CD4-positive, alpha-beta T cell (primary cell): ENCODE results near the gene SLC16A13. TPM values are rescaled to one million over a fixed set of nuclear protein-coding genes. Genes with fewer than 3 reads are reported as not detected.

ENCODE experiments used
- ATAC-seq: fragments of 200-7000 bp; cut with Tn5 transposase; one replicate; pipeline ENCODE4 v1.10.0; 2022; ENCODE audit warnings: mild to moderate bottlenecking; ENCODE audit not compliant: poor library complexity
- CTCF ChIA-PET: fragments of 350-600 bp; sonication (Branson Sonifier 250); formaldehyde crosslinking; loops from one replicate; lab custom pipeline; 2021; ENCODE audit warnings: antibody characterized with exemption, inconsistent platforms; lab: Charles Lee
- POLR2A ChIA-PET: fragments of 350-600 bp; sonication (Branson Sonifier 250); formaldehyde crosslinking; loops from one replicate; lab custom pipeline; 2021; ENCODE audit warnings: antibody characterized with exemption, inconsistent platforms; lab: Charles Lee
- DNase-seq, 14 experiments: peaks; one replicate each; pipeline ENCODE4 v3.0.0-alpha.2; 2013 to 2020; ENCODE audit warnings: mixed read lengths in 2 of 14
- H3K27ac ChIP-seq, 2 donors: one replicate each; pipeline versions ENCODE4 v1.5.1 to v1.7.0; 2013; ENCODE audit warnings: low read length in 2 of 2, low read depth in 1 of 2, mild to moderate bottlenecking in 1 of 2
- H3K27me3 ChIP-seq, 2 experiments: 1 replicate in 1 of 2; 2 replicates in 1 of 2; pipeline versions ENCODE4 v1.6.1 to v1.7.0; 2013; ENCODE audit warnings: low read length in 2 of 2, control low read depth in 1 of 2, mild to moderate bottlenecking in 1 of 2, moderate library complexity in 1 of 2; ENCODE audit not compliant: insufficient read depth in 2 of 2, control insufficient read depth in 1 of 2
- H3K36me3 ChIP-seq: one replicate; pipeline ENCODE4 v1.6.1; 2013; ENCODE audit warnings: low read length, control low read depth; ENCODE audit not compliant: insufficient read depth
- H3K4me1 ChIP-seq: one replicate; pipeline ENCODE4 v1.6.1; 2013; ENCODE audit warnings: low read length, control low read depth; ENCODE audit not compliant: insufficient read depth
- H3K4me3 ChIP-seq: one replicate; pipeline ENCODE4 v1.5.1; 2013; ENCODE audit warnings: mild to moderate bottlenecking, low read length, moderate library complexity
- H3K9me3 ChIP-seq, 2 experiments: 1 replicate in 1 of 2; 2 replicates in 1 of 2; pipeline versions ENCODE4 v1.6.1 to v1.7.0; 2013; ENCODE audit warnings: low read length in 2 of 2, mild to moderate bottlenecking in 2 of 2, control low read depth in 1 of 2, moderate library complexity in 1 of 2; ENCODE audit not compliant: control insufficient read depth in 1 of 2, insufficient read depth in 1 of 2
- H3K27ac Mint-ChIP-seq: one replicate; pipeline ENCODE4 v1.8.0; 2020; ENCODE audit warnings: mixed read lengths
- H3K27me3 Mint-ChIP-seq: one replicate; pipeline ENCODE4 v1.8.0; 2021; ENCODE audit warnings: mixed read lengths
- H3K36me3 Mint-ChIP-seq: one replicate; pipeline ENCODE4 v1.8.0; 2021; ENCODE audit warnings: low read depth, mixed read lengths
- H3K4me1 Mint-ChIP-seq: one replicate; pipeline ENCODE4 v1.8.0; 2021; ENCODE audit warnings: low read depth, mixed read lengths
- H3K4me3 Mint-ChIP-seq: one replicate; pipeline ENCODE4 v1.8.0; 2020; ENCODE audit warnings: mild to moderate bottlenecking, mixed read lengths
- H3K9me3 Mint-ChIP-seq: one replicate; pipeline ENCODE4 v1.8.0; 2020; ENCODE audit warnings: mixed read lengths
- intact Hi-C, 2 experiments: fragments of 100-400 bp; cut with DNase I in 1 of 2; cut with micrococcal nuclease in 1 of 2; formaldehyde crosslinking; loops; one replicate each; pipeline versions ENCODE4 v1.15.1 to v1.9.0; 2023 to 2025; cut with DNase I, micrococcal nuclease
- total RNA-seq, 174 experiments: library from RNA in 2 of 174; stranded (reverse) in 2 of 174; gene quantifications; one replicate each; pipeline ENCODE4 v1.2.3 and lab custom pipeline; 2021 to 2026
- TF ChIP-seq, protein P1 (sequence below): fragments of 200-600 bp; IDR thresholded peaks from one replicate; pipeline ENCODE4 v1.8.0; 2022; ENCODE audit warnings: antibody characterized with exemption, mild to moderate bottlenecking

SLC16A13 gene
- total RNA-seq, 2 experiments from 2014 or later, result 2.3 to 2.4 TPM

DNA sequence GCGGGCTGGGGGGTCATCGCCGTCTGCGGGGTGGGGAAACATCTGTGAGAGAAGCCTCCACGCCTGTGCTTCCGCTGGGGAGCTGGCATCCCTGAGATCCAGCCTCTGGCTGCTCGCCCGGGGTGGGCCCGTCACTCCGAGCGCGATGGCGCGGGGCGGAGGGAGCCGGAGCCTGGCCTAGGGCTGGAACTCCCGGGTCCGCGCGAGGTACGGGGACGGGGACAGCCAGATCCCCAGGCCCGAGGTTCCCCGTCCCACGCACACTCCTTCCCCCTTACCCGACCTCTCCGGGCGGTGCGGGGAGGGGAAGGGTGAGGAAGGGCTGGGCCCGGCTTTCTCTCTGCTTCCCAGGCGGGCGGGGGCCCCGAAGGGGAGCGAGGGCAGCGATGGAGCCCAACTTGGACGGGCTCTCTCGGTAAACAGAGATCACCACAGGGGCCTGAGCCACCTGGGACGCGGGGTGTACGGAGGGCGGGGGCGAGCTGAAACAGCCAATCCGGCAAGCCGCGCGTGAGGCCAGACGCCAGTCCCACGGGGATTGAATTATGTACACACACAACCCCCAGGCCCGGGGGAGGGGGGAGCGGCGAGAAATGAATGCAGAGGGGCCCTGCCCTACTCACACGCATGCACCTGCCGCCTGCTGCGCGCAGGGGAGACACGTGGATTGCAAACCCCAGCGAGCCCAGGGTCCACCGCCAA is 7.8 kb downstream of the SLC16A13 start, which contains the start of gene SLC16A11:
SLC16A11 (minus strand) TSS at position 596 of the 702 bp plus-strand sequence; CDS start at position 17, 579 bp downstream.
- DNase-seq (peak in 8 of 14 experiments; percentile 12 to 56 (median 35)), ATAC-seq (peak; percentile 6)
- H3K27ac ChIP-seq, result peak within 1 kb of the TSS in 1 of 2 donors; percentile 15
- Mint-ChIP-seq H3K4me1 (peaks cover 51% of the 10 kb centered on the region), H3K9me3 (no peaks in the 10 kb centered on the region), H3K36me3 (no peaks in the 10 kb centered on the region), H3K27me3 (no peaks in the 10 kb centered on the region), H3K4me3 (peak within 1 kb of the TSS; percentile 86), H3K27ac (peak within 1 kb of the TSS; percentile 92)
- CTCF ChIA-PET, result interaction anchor here (1.0 to 2.5 kb wide), 4 partner anchors 8 to 253 kb away, joined by 3 to 9 read pairs (median 6); a partner anchor contains a TSS
- POLR2A ChIA-PET, result interaction anchor here (1.7 kb wide), 1 partner anchor 8 kb away, joined by 12 read pairs; the partner anchor contains the start of gene SLC16A13
- TF ChIP-seq, protein P1, sequence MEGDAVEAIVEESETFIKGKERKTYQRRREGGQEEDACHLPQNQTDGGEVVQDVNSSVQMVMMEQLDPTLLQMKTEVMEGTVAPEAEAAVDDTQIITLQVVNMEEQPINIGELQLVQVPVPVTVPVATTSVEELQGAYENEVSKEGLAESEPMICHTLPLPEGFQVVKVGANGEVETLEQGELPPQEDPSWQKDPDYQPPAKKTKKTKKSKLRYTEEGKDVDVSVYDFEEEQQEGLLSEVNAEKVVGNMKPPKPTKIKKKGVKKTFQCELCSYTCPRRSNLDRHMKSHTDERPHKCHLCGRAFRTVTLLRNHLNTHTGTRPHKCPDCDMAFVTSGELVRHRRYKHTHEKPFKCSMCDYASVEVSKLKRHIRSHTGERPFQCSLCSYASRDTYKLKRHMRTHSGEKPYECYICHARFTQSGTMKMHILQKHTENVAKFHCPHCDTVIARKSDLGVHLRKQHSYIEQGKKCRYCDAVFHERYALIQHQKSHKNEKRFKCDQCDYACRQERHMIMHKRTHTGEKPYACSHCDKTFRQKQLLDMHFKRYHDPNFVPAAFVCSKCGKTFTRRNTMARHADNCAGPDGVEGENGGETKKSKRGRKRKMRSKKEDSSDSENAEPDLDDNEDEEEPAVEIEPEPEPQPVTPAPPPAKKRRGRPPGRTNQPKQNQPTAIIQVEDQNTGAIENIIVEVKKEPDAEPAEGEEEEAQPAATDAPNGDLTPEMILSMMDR, result no peak
- peak within 1 kb of the TSS; percentile 60 for H3K4me3 ChIP-seq
- peaks cover 0 to 7% of the 10 kb centered on the region in 2 experiments for H3K9me3 ChIP-seq
- no peaks in the 10 kb centered on the region for H3K36me3 ChIP-seq
- intact Hi-C loops, result loop anchor here (2.0 to 10.0 kb wide), 4 partner anchors 309 to 641 kb away; partner anchors contain the start of genes KCTD11 (in 1 of the 2), MPDU1 (in 1 of the 2), SOX15 (in 1 of the 2) and TP53 (in 1 of the 2)
- H3K4me1 ChIP-seq, result peaks cover 54% of the 10 kb centered on the region
- peaks cover 0 to 5% of the 10 kb centered on the region in 2 experiments for H3K27me3 ChIP-seq

DNA sequence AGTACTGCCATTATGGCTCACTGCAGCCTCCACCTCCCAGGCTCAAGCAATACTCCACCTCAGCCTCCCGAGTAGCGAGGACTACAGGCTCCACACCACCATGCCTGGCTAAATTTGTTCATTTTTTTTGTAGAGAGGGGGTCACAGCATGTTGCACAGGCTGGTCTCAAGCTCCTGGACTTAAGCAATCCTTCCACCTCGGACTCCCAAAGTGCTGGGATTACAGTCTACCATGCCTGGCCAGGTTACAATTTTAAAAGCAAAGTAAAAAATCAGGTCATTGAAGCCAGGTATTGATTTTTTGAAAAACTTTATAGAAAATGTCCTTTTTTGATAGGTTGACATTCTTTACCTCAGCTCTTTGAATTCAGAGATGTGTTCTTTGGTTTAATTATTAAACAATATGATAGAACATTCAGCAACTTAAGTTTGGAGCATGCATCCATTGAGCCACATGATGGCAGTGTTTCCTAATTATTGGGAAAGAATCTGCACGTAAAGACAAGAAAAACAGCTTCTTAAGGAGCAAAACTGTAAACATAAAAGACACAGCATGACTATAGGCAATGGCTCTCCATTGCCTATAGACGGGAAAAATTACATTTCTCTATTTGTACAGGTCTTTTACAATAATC is 9.8 kb downstream of the SLC16A13 start:
- no peaks in the 10 kb centered on the region for H3K36me3 ChIP-seq
- H3K27me3 ChIP-seq, result peaks cover 0 to 5% of the 10 kb centered on the region in 2 experiments
- Mint-ChIP-seq H3K27me3 (no peaks in the 10 kb centered on the region), H3K27ac (peak overlapping the region; percentile 94), H3K4me3 (peak overlapping the region; percentile 90), H3K4me1 (peaks cover 44% of the 10 kb centered on the region), H3K9me3 (no peaks in the 10 kb centered on the region), H3K36me3 (no peaks in the 10 kb centered on the region)
- H3K4me3 ChIP-seq, result peak overlapping the region; percentile 55
- peaks cover 49% of the 10 kb centered on the region for H3K4me1 ChIP-seq
- H3K27ac ChIP-seq, result peak overlapping the region; percentile 64 to 68
- intact Hi-C loops, result loop anchor here (1.0 to 10.0 kb wide), 10 partner anchors 87 to 639 kb away; partner anchors contain the start of genes FGF11 (in 1 of the 2), KCTD11 (in 1 of the 2), MPDU1 (in 1 of the 2) and SLC2A4 (in 1 of the 2)
- DNase-seq, result peak in 7 of 14 experiments; percentile 16 to 89 (median 61)
- ChIA-PET POLR2A (interaction anchor here (0.7 to 2.6 kb wide), 27 partner anchors 8 to 661 kb away, joined by 3 to 65 read pairs (median 5); partner anchors contain the start of genes BCL6B, DVL2, GABARAP and POLR2A), CTCF (interaction anchor here (0.7 to 2.9 kb wide), 19 partner anchors 10 to 543 kb away, joined by 3 to 77 read pairs (median 5); partner anchors contain the start of genes GABARAP, SLC16A13 and TMEM102)
- peaks cover 0 to 7% of the 10 kb centered on the region in 2 experiments for H3K9me3 ChIP-seq
- peak; percentile 53 for ATAC-seq
- TF ChIP-seq, protein P1, result peak; percentile 80
